ENCODE results near the gene ITPR2.

The ITPR2 gene

GRCh38 chr12:26746121-26746714 lies 86.8 kb downstream of the ITPR2 start:
- no peak overlapping the region for H3K4me2 ChIP-seq (ENCODE audit: low read depth, low read length)
- no peak overlapping the region for H3K9ac ChIP-seq (ENCODE audit: low read length)
- no peaks in the 10 kb centered on the region for H3K36me3 ChIP-seq (replicated peaks; ENCODE audit: insufficient read depth, low read length)
- H3K79me2 ChIP-seq (ENCODE audit: low read length) = 0 out of 2 replicates have a peak, but pooled peaks cover 5% of the 10 kb centered on the region
- no peak overlapping the region for H2AFZ ChIP-seq (ENCODE audit: low read length)
- no peaks in the 10 kb centered on the region for H3K27me3 ChIP-seq (replicated peaks; ENCODE audit: insufficient read depth, low read length)
- H3K9me3 ChIP-seq (replicated peaks; ENCODE audit: insufficient read depth, low read length) = no peaks in the 10 kb centered on the region
- H3F3A ChIP-seq (ENCODE audit: insufficient read depth, low read length) = no peaks in the 10 kb centered on the region; the same call in 1 of the 2 replicates
- H3K4me1 ChIP-seq (ENCODE audit: low read length) = peaks cover 24% of the 10 kb centered on the region
- no peak overlapping the region for H3K27ac ChIP-seq (ENCODE audit: low read length)
- no peak for DNase-seq
- TF ChIP-seq EZH2phosphoT487 (IDR thresholded peaks at IDR 0.05; ENCODE audit: low read length) (no peak), EZH2 (optimal IDR thresholded peaks at IDR 0.05; ENCODE audit: low read depth, low read length) (no peak)
- TF ChIP-seq, protein P1, sequence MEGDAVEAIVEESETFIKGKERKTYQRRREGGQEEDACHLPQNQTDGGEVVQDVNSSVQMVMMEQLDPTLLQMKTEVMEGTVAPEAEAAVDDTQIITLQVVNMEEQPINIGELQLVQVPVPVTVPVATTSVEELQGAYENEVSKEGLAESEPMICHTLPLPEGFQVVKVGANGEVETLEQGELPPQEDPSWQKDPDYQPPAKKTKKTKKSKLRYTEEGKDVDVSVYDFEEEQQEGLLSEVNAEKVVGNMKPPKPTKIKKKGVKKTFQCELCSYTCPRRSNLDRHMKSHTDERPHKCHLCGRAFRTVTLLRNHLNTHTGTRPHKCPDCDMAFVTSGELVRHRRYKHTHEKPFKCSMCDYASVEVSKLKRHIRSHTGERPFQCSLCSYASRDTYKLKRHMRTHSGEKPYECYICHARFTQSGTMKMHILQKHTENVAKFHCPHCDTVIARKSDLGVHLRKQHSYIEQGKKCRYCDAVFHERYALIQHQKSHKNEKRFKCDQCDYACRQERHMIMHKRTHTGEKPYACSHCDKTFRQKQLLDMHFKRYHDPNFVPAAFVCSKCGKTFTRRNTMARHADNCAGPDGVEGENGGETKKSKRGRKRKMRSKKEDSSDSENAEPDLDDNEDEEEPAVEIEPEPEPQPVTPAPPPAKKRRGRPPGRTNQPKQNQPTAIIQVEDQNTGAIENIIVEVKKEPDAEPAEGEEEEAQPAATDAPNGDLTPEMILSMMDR (IDR thresholded peaks at IDR 0.05; ENCODE audit: low read length) = no peak
- H4K20me1 ChIP-seq (ENCODE audit: insufficient read depth, low read length) = no peaks in the 10 kb centered on the region
- H3K9me2 ChIP-seq (replicated peaks; ENCODE audit: insufficient read depth, low read length) = no peaks in the 10 kb centered on the region
- no peak overlapping the region for H3K4me3 ChIP-seq (ENCODE audit: low read length)

DNA sequence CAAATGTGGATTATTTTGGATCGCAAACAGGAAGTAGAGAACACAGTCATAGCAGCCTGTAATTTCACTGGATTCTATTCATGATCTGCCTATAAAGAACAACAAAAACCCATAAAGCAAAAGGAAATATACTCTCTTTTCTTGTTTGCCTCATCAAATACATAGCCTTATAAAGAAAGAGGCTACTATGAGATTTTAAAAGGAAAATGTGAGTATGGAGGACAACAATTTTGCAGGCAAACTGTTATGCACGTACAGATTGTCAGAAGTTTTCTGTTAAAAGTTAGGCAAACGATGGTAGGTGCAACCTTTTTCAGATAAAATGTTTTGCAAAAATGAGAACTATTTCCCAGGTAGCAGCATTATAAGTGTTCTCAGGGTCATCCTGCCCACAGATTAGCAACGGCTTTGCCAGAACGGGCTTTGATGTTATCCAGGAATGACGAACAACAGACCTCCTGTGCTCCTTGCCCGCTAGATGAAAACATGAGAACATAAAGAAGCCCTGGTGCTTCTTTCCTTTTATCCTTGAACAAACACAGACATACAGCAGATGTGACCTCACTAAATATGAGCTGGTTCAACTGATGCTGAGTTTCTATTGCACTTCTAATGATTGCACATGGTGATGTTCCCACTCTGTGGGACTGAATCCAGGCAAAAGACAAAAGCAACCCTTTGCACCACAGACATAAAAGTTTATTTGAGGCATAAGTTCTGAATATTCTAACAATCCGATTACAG lies 88.1 kb downstream of the ITPR2 start:
- no peak for TF ChIP-seq EZH2phosphoT487 (IDR thresholded peaks at IDR 0.05; ENCODE audit: low read length)
- TF ChIP-seq EZH2 (optimal IDR thresholded peaks at IDR 0.05; ENCODE audit: low read depth, low read length) = no peak
- TF ChIP-seq, protein P1 (IDR thresholded peaks at IDR 0.05; ENCODE audit: low read length) = no peak
- Histone ChIP-seq H3K9ac (ENCODE audit: low read length) (no peak overlapping the region), H3K27ac (ENCODE audit: low read length) (no peak overlapping the region), H3F3A (ENCODE audit: insufficient read depth, low read length) (no peaks in the 10 kb centered on the region; the same call in 1 of the 2 replicates), H3K4me1 (ENCODE audit: low read length) (peaks cover 13% of the 10 kb centered on the region; the same call in 1 of the 2 replicates), H3K79me2 (ENCODE audit: low read length) (0 out of 2 replicates have a peak, but pooled peaks cover 5% of the 10 kb centered on the region), H3K9me3 (replicated peaks; ENCODE audit: insufficient read depth, low read length) (no peaks in the 10 kb centered on the region), H3K9me2 (replicated peaks; ENCODE audit: insufficient read depth, low read length) (no peaks in the 10 kb centered on the region), H3K4me3 (ENCODE audit: low read length) (no peak overlapping the region), H3K4me2 (ENCODE audit: low read depth, low read length) (no peak overlapping the region), H2AFZ (ENCODE audit: low read length) (no peak overlapping the region), H3K36me3 (replicated peaks; ENCODE audit: insufficient read depth, low read length) (no peaks in the 10 kb centered on the region), H3K27me3 (replicated peaks; ENCODE audit: insufficient read depth, low read length) (no peaks in the 10 kb centered on the region), H4K20me1 (ENCODE audit: insufficient read depth, low read length) (no peaks in the 10 kb centered on the region)
- no peak for DNase-seq

DNA sequence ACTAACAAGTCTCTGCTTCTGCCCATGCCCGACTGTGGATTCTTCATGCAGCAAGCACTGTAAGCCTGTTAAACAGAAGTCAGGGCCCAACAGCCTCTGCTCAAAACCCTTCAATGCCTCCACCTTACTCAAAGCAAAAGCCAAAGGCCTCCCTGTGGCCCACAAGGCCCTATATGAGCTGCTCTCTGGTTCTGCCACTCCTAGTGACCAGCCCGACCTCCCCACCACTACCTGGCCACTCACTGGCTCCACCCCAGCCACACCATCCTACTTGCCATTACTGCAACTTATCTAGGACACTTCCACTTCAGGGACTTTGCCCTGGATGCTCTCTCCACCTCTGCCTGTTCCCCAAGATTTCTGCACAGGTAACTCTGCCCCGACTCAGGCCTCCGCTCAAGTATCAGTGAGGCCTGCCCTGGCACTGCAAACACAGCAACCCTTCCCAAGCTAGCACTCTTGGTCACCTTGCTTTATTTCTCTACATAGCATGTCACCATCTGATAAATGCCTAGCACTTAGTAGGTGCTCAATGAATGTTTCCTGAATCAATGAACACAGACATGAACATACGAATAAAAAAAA lies 88.9 kb downstream of the ITPR2 start:
- peaks cover 7% of the 10 kb centered on the region; the same call in 1 of the 2 replicates for H3K4me1 ChIP-seq (ENCODE audit: low read length)
- no peaks in the 10 kb centered on the region for H3K27me3 ChIP-seq (replicated peaks; ENCODE audit: insufficient read depth, low read length)
- H3K4me2 ChIP-seq (ENCODE audit: low read depth, low read length) = no peak overlapping the region
- H3K9me2 ChIP-seq (replicated peaks; ENCODE audit: insufficient read depth, low read length) = no peaks in the 10 kb centered on the region
- no peaks in the 10 kb centered on the region for H3K9me3 ChIP-seq (replicated peaks; ENCODE audit: insufficient read depth, low read length)
- TF ChIP-seq EZH2phosphoT487 (IDR thresholded peaks at IDR 0.05; ENCODE audit: low read length) (no peak), EZH2 (optimal IDR thresholded peaks at IDR 0.05; ENCODE audit: low read depth, low read length) (no peak)
- TF ChIP-seq, protein P1 (IDR thresholded peaks at IDR 0.05; ENCODE audit: low read length) = no peak
- no peaks in the 10 kb centered on the region for H4K20me1 ChIP-seq (ENCODE audit: insufficient read depth, low read length)
- no peak for DNase-seq
- H2AFZ ChIP-seq (ENCODE audit: low read length) = no peak overlapping the region
- no peaks in the 10 kb centered on the region for H3F3A ChIP-seq (ENCODE audit: insufficient read depth, low read length)
- H3K79me2 ChIP-seq (ENCODE audit: low read length) = peaks cover under 1% of the 10 kb centered on the region; the same call in 1 of the 2 replicates
- H3K9ac ChIP-seq (ENCODE audit: low read length) = no peak overlapping the region
- H3K36me3 ChIP-seq (replicated peaks; ENCODE audit: insufficient read depth, low read length) = no peaks in the 10 kb centered on the region
- H3K27ac ChIP-seq (ENCODE audit: low read length) = no peak overlapping the region
- H3K4me3 ChIP-seq (ENCODE audit: low read length) = no peak overlapping the region

Measured in MM.1S (cell line).